ENCODE measurements around the gene FBXO33. TPM values are rescaled to one million over a fixed set of nuclear protein-coding genes. Genes with fewer than 3 reads are reported as not detected.

The FBXO33 gene
- total RNA-seq, 1 experiment from 2014 or later, result 8.8 TPM

DNA sequence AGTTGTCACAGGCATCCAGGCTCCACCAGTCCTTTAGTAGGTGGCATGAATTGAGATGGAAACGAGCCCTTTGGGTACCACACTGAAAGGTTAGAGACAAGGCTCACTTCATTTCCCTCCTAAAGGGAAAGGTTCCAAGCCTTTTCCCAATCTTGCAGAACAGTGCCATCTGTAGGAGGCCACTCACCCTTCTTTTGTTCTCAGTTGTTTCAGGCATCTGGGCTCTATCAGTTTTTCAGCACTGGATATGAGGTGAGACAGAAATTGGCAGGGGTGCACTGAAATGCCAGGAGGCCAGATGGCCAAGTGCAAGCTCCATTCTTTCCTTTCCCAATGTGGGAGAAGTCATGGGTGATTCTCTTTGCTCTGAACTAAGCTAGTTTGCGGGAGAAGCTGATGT is 15.2 kb downstream of the FBXO33 start:
- H3K14ac ChIP-seq (ENCODE audit: insufficient read depth, low read length), result no peak overlapping the region
- TF ChIP-seq, protein P1, sequence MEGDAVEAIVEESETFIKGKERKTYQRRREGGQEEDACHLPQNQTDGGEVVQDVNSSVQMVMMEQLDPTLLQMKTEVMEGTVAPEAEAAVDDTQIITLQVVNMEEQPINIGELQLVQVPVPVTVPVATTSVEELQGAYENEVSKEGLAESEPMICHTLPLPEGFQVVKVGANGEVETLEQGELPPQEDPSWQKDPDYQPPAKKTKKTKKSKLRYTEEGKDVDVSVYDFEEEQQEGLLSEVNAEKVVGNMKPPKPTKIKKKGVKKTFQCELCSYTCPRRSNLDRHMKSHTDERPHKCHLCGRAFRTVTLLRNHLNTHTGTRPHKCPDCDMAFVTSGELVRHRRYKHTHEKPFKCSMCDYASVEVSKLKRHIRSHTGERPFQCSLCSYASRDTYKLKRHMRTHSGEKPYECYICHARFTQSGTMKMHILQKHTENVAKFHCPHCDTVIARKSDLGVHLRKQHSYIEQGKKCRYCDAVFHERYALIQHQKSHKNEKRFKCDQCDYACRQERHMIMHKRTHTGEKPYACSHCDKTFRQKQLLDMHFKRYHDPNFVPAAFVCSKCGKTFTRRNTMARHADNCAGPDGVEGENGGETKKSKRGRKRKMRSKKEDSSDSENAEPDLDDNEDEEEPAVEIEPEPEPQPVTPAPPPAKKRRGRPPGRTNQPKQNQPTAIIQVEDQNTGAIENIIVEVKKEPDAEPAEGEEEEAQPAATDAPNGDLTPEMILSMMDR (conservative IDR thresholded peaks at IDR 0.05), result peak; percentile 69
- H2BK12ac ChIP-seq (ENCODE audit: insufficient read length, low read depth, low read length), result no peak overlapping the region
- H2BK120ac ChIP-seq (ENCODE audit: low read depth, low read length, poor library complexity, severe bottlenecking), result no peak overlapping the region
- H3K56ac ChIP-seq (ENCODE audit: insufficient read length, low read depth, low read length), result no peak overlapping the region
- Mint-ChIP-seq H3K27ac (no peak overlapping the region), H3K27me3 (ENCODE audit: low read depth) (no peaks in the 10 kb centered on the region), H3K36me3 (ENCODE audit: insufficient read depth in 1 of 3, low read depth in 3 of 3) (peaks cover 12 to 32% (median 20%) of the 10 kb centered on the region in 3 experiments), H3K4me1 (peaks cover 0 to 2% of the 10 kb centered on the region in 2 experiments; a peak in 1 of 4 replicates), H3K4me3 (no peak overlapping the region), H3K9me3 (peaks cover 30 to 32% of the 10 kb centered on the region in 2 experiments)
- H3K27me3 ChIP-seq (ENCODE audit: insufficient read depth, low read length), result no peaks in the 10 kb centered on the region
- no peaks in the 10 kb centered on the region for H3K79me1 ChIP-seq (ENCODE audit: insufficient read depth, low read depth, low read length, poor library complexity, severe bottlenecking)
- no peak overlapping the region for H3T11ph ChIP-seq (ENCODE audit: low read length)
- no peaks in the 10 kb centered on the region for H3K79me2 ChIP-seq (ENCODE audit: insufficient read depth, low read length)
- H3K18ac ChIP-seq (ENCODE audit: insufficient read length, low read depth, low read length), result no peak overlapping the region
- H2AK5ac ChIP-seq (ENCODE audit: insufficient read length, low read length), result no peak overlapping the region
- no peak overlapping the region for H4K5ac ChIP-seq (ENCODE audit: insufficient read length, low read depth, low read length)
- no peaks in the 10 kb centered on the region for H3K23me2 ChIP-seq (ENCODE audit: insufficient read length, low read depth, low read length, poor library complexity, severe bottlenecking)
- H3K4me1 ChIP-seq (ENCODE audit: insufficient read depth, low read length), result no peaks in the 10 kb centered on the region
- no peak overlapping the region for H2BK5ac ChIP-seq (ENCODE audit: insufficient read length, low read length)
- H3K4ac ChIP-seq (ENCODE audit: low read depth, low read length), result no peak overlapping the region
- H3K4me2 ChIP-seq (ENCODE audit: insufficient read depth, insufficient read length, low read length), result no peak overlapping the region
- H3K23ac ChIP-seq (ENCODE audit: insufficient read length, low read depth, low read length), result no peak overlapping the region
- no peak overlapping the region for H2AFZ ChIP-seq (ENCODE audit: low read length)
- H4K8ac ChIP-seq (replicated peaks; ENCODE audit: insufficient read length, low read depth, low read length), result no peak overlapping the region
- H3K9me3 ChIP-seq (ENCODE audit: control insufficient read depth, low read depth, low read length), result no peaks in the 10 kb centered on the region
- H3K27ac ChIP-seq (ENCODE audit: insufficient read length, low read depth, low read length), result no peak overlapping the region
- no peak overlapping the region for H4K91ac ChIP-seq (ENCODE audit: insufficient read length, low read depth, low read length)
- no CpG with 5 or more reads among the region's 2 CpGs for WGBS (ENCODE audit: extremely low coverage, insufficient read length, low lambda C conversion rate)
- no peak overlapping the region for H3K9ac ChIP-seq (ENCODE audit: extremely low read depth, insufficient read length, low read length)
- H2BK20ac ChIP-seq (ENCODE audit: low read depth, low read length, poor library complexity, severe bottlenecking), result no peak overlapping the region
- H2BK15ac ChIP-seq (ENCODE audit: low read depth, low read length), result no peak overlapping the region
- DNase-seq, result peak; percentile 60
- no peaks in the 10 kb centered on the region for H4K20me1 ChIP-seq (ENCODE audit: control insufficient read depth, insufficient read depth, insufficient read length)

Data from H9 (cell line).